Sigmoid colon (tissue), 7 donors: ENCODE data around the gene SLC9A1. TPM values are rescaled to one million over a fixed set of nuclear protein-coding genes. Genes with fewer than 3 reads are reported as not detected.

Experiments used
- DNase-seq: peaks from one replicate; pipeline ENCODE4 v3.0.0-alpha.2; 2019
- H3K27ac ChIP-seq, 4 donors: fragments of 200-600 bp; sonication (generic); one replicate each; pipeline ENCODE4 v1.5.1; 2016 to 2019; ENCODE audit warnings: mild to moderate bottlenecking in 1 of 4
- H3K27me3 ChIP-seq, 3 donors: fragments of 200-600 bp; sonication (generic); one replicate each; pipeline ENCODE4 v1.5.1; 2019; ENCODE audit warnings: mild to moderate bottlenecking in 1 of 3
- H3K36me3 ChIP-seq, 4 donors: fragments of 200-600 bp; sonication (generic); one replicate each; pipeline ENCODE4 v1.5.1; 2016 to 2019
- H3K4me1 ChIP-seq, 4 donors: fragments of 200-600 bp; sonication (generic); one replicate each; pipeline ENCODE4 v1.5.1; 2017 to 2019
- H3K4me3 ChIP-seq, 4 donors: fragments of 200-600 bp; sonication (generic); one replicate each; pipeline ENCODE4 v1.5.1; 2017 to 2019; ENCODE audit warnings: mild to moderate bottlenecking in 2 of 4, moderate library complexity in 1 of 4
- H3K9me3 ChIP-seq, 4 donors: fragments of 200-600 bp in 3 of 4; sonication (generic) in 3 of 4; one replicate each; pipeline versions ENCODE4 v1.5.1 to v1.6.1; 2013 to 2019
- CTCF ChIP-seq, 4 experiments: fragments of 450-650 bp in 3 of 4; fragments of 200-600 bp in 1 of 4; IDR thresholded peaks; one replicate each; pipeline ENCODE4 v1.5.1; 2016 to 2019; ENCODE audit warnings: antibody characterized with exemption in 4 of 4, mild to moderate bottlenecking in 3 of 4, moderate library complexity in 2 of 4
- EP300 ChIP-seq, 4 donors: sonication (generic); formaldehyde crosslinking; IDR thresholded peaks; one replicate each; pipeline ENCODE4 v1.6.1; 2017; ENCODE audit warnings: antibody characterized with exemption in 4 of 4
- POLR2A ChIP-seq, 2 donors: fragments of 450-650 bp; IDR thresholded peaks; one replicate each; pipeline ENCODE4 v1.6.1; 2016; ENCODE audit warnings: antibody characterized with exemption in 2 of 2, mild to moderate bottlenecking in 2 of 2, moderate library complexity in 2 of 2
- POLR2AphosphoS5 ChIP-seq, 4 donors: sonication (generic); formaldehyde crosslinking; IDR thresholded peaks; one replicate each; pipeline ENCODE4 v1.6.1; 2017; ENCODE audit warnings: antibody characterized with exemption in 4 of 4
- WGBS, 2 donors: extraction: QIAGEN DNeasy Blood & Tissue Kit; methylation state at CpG; one replicate each; pipeline ENCODE4 v1.1.7; 2013; 5-methylcytosine and 5-hydroxymethylcytosine counted together
- intact Hi-C: fragments of 100-400 bp; cut with DNase I; formaldehyde crosslinking; loops from one replicate; pipeline ENCODE4 v1.15.1; 2023
- polyA plus RNA-seq, 3 donors: library from polyadenylated mRNA; stranded (reverse); fragments of 200-250 nt; gene quantifications; one replicate each; pipeline ENCODE4 v1.2.3, GENCODE V29; 2013
- total RNA-seq, 4 donors: library from RNA; depleted of rRNA; stranded (reverse); fragments of >200 nt; gene quantifications; one replicate each; pipeline ENCODE4 v1.1.0, GENCODE V29; 2016
- donor health status: healthy with polysubstance abuse.
- donor health status: Bipolar disorder and iron deficiency.
- donor health status: healthy.

The SLC9A1 gene
- total and polyA plus RNA-seq, 7 donors, result 6.0 to 64.4 (median 12.8) TPM

- intact Hi-C loops, result no loop called here
- no peak for DNase-seq
- Histone ChIP-seq H3K27me3 (no peaks in the 10 kb centered on the region), H3K27ac (peak overlapping the region in 2 of 4 donors; percentile 75 to 83), H3K36me3 (peaks cover 0 to 9% (median 0%) of the 10 kb centered on the region in 4 donors), H3K4me1 (peaks cover 0 to 67% (median 63%) of the 10 kb centered on the region in 4 donors), H3K9me3 (no peaks in the 10 kb centered on the region), H3K4me3 (no peak overlapping the region)
- WGBS, 2 donors, result 88% methylated on average over 5 of the region's 5 CpGs
- TF ChIP-seq POLR2A (IDR thresholded peaks at IDR 0.05) (no peak), EP300 (IDR thresholded peaks at IDR 0.05) (no peak), CTCF (IDR thresholded peaks at IDR 0.05) (no peak), POLR2AphosphoS5 (IDR thresholded peaks at IDR 0.05) (no peak)
These were observed 40.4 kb downstream of the SLC9A1 start for GRCh38 chr1:27114546-27114945.

GRCh38 chr1:27113861-27114260 lies 41.1 kb downstream of the SLC9A1 start:
- no peak overlapping the region for H3K27ac ChIP-seq
- H3K36me3 ChIP-seq, result peaks cover 0 to 9% (median 0%) of the 10 kb centered on the region in 4 donors
- intact Hi-C loops, result no loop called here
- H3K4me1 ChIP-seq, result peaks cover 0 to 61% (median 56%) of the 10 kb centered on the region in 4 donors
- no peak for DNase-seq
- WGBS, 2 donors, result 83 to 93% methylated on average over 22 of the region's 22 CpGs
- H3K9me3 ChIP-seq, result no peaks in the 10 kb centered on the region
- no peaks in the 10 kb centered on the region for H3K27me3 ChIP-seq
- TF ChIP-seq EP300 (IDR thresholded peaks at IDR 0.05) (no peak), POLR2AphosphoS5 (IDR thresholded peaks at IDR 0.05) (no peak), CTCF (IDR thresholded peaks at IDR 0.05) (no peak), POLR2A (IDR thresholded peaks at IDR 0.05) (no peak)
- H3K4me3 ChIP-seq, result no peak overlapping the region

- peaks cover 0 to 41% (median 37%) of the 10 kb centered on the region in 4 donors for H3K4me1 ChIP-seq
- peak; percentile 94 for DNase-seq
- H3K9me3 ChIP-seq, result no peaks in the 10 kb centered on the region
- no peaks in the 10 kb centered on the region for H3K27me3 ChIP-seq
- intact Hi-C loops, result no loop called here
- H3K27ac ChIP-seq, result peak overlapping the region; percentile 55 to 65 (median 60)
- H3K4me3 ChIP-seq, result no peak overlapping the region
- TF ChIP-seq POLR2AphosphoS5 (IDR thresholded peaks at IDR 0.05) (peak; percentile 47 to 82 (median 58)), EP300 (IDR thresholded peaks at IDR 0.05) (no peak), CTCF (IDR thresholded peaks at IDR 0.05) (peak in 1 of 4 experiments; percentile 33), POLR2A (IDR thresholded peaks at IDR 0.05) (no peak)
- peaks cover 0 to 9% (median 0%) of the 10 kb centered on the region in 4 donors for H3K36me3 ChIP-seq
- 23 to 25% methylated on average over 5 of the region's 5 CpGs for whole genome bisulfite sequencing, 2 donors
These were observed 43.0 kb downstream of the SLC9A1 start for GRCh38 chr1:27111626-27112573.

- no peak for TF ChIP-seq POLR2A (IDR thresholded peaks at IDR 0.05)
- TF ChIP-seq POLR2AphosphoS5 (IDR thresholded peaks at IDR 0.05), result no peak
- TF ChIP-seq CTCF (IDR thresholded peaks at IDR 0.05), result peak in 1 of 4 experiments; percentile 9
- TF ChIP-seq EP300 (IDR thresholded peaks at IDR 0.05), result no peak
- Histone ChIP-seq H3K4me1 (peaks cover 0 to 18% (median 16%) of the 10 kb centered on the region in 4 donors), H3K9me3 (no peaks in the 10 kb centered on the region), H3K4me3 (no peak overlapping the region), H3K27ac (no peak overlapping the region), H3K27me3 (no peaks in the 10 kb centered on the region), H3K36me3 (peaks cover 0 to 34% (median 5%) of the 10 kb centered on the region in 4 donors)
- intact Hi-C loops, result loop anchor here (10.0 kb wide), 1 partner anchor 46 kb away; the partner anchor contains the start of gene SLC9A1
- 93 to 95% methylated on average over 23 of the region's 23 CpGs for WGBS, 2 donors
- DNase-seq, result no peak
These were observed 45.7 kb downstream of the SLC9A1 start for GRCh38 chr1:27109103-27109822.
